Immature natural killer cell (primary cell): ENCODE data around the gene C1QL1. TPM values are rescaled to one million over a fixed set of nuclear protein-coding genes. Genes with fewer than 3 reads are reported as not detected.
"Not testable (repeated sequence)": the region's sequence is repeated elsewhere in the genome, so short reads cannot be mapped to it uniquely, and the experiment has no call there.

Experiments
- DNase-seq, 3 donors: peaks; one replicate each; pipeline ENCODE4 v3.0.0; 2022; ENCODE audit warnings: mixed read lengths in 1 of 3
- H3K27ac Mint-ChIP-seq, 6 donors: one replicate each; pipeline ENCODE4 v1.8.0; 2020; ENCODE audit warnings: mixed read lengths in 6 of 6, mild to moderate bottlenecking in 5 of 6, inconsistent platforms in 4 of 6, moderate library complexity in 3 of 6
- H3K27me3 Mint-ChIP-seq, 3 donors: one replicate each; pipeline ENCODE4 v1.8.0; 2020 to 2021; ENCODE audit warnings: low read depth in 3 of 3, mild to moderate bottlenecking in 3 of 3, mixed read lengths in 3 of 3, moderate library complexity in 3 of 3, inconsistent platforms in 1 of 3
- H3K36me3 Mint-ChIP-seq, 3 donors: one replicate each; pipeline ENCODE4 v1.8.0; 2020; ENCODE audit warnings: mixed read lengths in 3 of 3, inconsistent platforms in 2 of 3, mild to moderate bottlenecking in 2 of 3
- H3K4me1 Mint-ChIP-seq, 2 donors: one replicate each; pipeline ENCODE4 v1.8.0; 2020; ENCODE audit warnings: inconsistent platforms in 2 of 2, mild to moderate bottlenecking in 2 of 2, mixed read lengths in 2 of 2, moderate library complexity in 1 of 2
- H3K4me3 Mint-ChIP-seq, 5 donors: one replicate each; pipeline ENCODE4 v1.8.0; 2020; ENCODE audit warnings: mild to moderate bottlenecking in 5 of 5, mixed read lengths in 5 of 5, inconsistent platforms in 3 of 5, moderate library complexity in 3 of 5
- H3K9me3 Mint-ChIP-seq, 6 donors: one replicate each; pipeline ENCODE4 v1.8.0; 2020; ENCODE audit warnings: mild to moderate bottlenecking in 6 of 6, mixed read lengths in 6 of 6, inconsistent platforms in 4 of 6, moderate library complexity in 3 of 6
- polyA plus RNA-seq, 3 donors: library from polyadenylated mRNA; unstranded; fragments of 300-500 nt; fragmentation: Illumina TruSeq; gene quantifications; one replicate each; pipeline ENCODE4 v1.2.3, GENCODE V29; 2021

C1QL1 gene
- polyA plus RNA-seq, 3 donors from 2014 or later: 0.20 TPM; not detected in 2

DNA sequence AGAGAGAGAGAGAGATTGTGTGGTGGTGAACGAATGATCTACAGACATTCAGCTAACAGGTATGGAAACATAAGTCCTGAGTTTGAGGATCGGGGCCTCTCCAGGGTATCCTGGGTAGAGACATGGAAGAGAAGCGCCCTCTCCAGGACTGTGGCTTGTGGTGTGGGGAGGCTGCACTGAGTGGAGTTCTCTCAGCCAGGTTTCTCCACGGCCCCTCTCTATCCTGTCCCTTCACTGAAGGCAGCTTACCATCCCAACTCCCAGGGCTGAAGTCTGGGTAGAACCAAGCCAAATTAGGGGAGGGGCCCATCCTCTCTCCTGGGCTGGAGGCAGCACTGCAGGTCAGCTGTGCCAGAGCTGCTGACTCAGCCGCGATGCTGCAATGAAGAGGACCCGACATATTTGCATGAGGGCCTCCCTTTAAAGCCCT is 6.2 kb downstream of the C1QL1 start:
- H3K27me3 Mint-ChIP-seq: peaks cover 31 to 40% (median 32%) of the 10 kb centered on the region in 3 donors

GRCh38 chr17:44960691-44961090 is 7.4 kb downstream of the C1QL1 start:
- Mint-ChIP-seq H3K27me3 (peaks cover 25 to 32% (median 26%) of the 10 kb centered on the region in 3 donors), H3K36me3 (no peaks in the 10 kb centered on the region), H3K4me1 (peaks cover 1% of the 10 kb centered on the region in 2 donors), H3K4me3 (no peak overlapping the region), H3K27ac (no peak overlapping the region), H3K9me3 (no peaks in the 10 kb centered on the region)
- no peak for DNase-seq

More for the DNA sequence above, 6.2 kb downstream of the C1QL1 start:
- peaks cover 6% of the 10 kb centered on the region in 2 donors for H3K4me1 Mint-ChIP-seq
- no peak overlapping the region for H3K4me3 Mint-ChIP-seq
- DNase-seq: no peak
- no peak overlapping the region for H3K27ac Mint-ChIP-seq
- peaks cover 0 to 2% (median 0%) of the 10 kb centered on the region in 6 donors for H3K9me3 Mint-ChIP-seq
- H3K36me3 Mint-ChIP-seq: no peaks in the 10 kb centered on the region

GRCh38 chr17:44959821-44960531 is 8.1 kb downstream of the C1QL1 start:
- no peaks in the 10 kb centered on the region for H3K36me3 Mint-ChIP-seq
- H3K9me3 Mint-ChIP-seq: no peaks in the 10 kb centered on the region
- peaks cover 0 to 1% of the 10 kb centered on the region in 2 donors for H3K4me1 Mint-ChIP-seq
- DNase-seq: no peak
- H3K4me3 Mint-ChIP-seq: no peak overlapping the region
- no peak overlapping the region for H3K27ac Mint-ChIP-seq
- H3K27me3 Mint-ChIP-seq: peaks cover 24 to 27% (median 25%) of the 10 kb centered on the region in 3 donors

DNA sequence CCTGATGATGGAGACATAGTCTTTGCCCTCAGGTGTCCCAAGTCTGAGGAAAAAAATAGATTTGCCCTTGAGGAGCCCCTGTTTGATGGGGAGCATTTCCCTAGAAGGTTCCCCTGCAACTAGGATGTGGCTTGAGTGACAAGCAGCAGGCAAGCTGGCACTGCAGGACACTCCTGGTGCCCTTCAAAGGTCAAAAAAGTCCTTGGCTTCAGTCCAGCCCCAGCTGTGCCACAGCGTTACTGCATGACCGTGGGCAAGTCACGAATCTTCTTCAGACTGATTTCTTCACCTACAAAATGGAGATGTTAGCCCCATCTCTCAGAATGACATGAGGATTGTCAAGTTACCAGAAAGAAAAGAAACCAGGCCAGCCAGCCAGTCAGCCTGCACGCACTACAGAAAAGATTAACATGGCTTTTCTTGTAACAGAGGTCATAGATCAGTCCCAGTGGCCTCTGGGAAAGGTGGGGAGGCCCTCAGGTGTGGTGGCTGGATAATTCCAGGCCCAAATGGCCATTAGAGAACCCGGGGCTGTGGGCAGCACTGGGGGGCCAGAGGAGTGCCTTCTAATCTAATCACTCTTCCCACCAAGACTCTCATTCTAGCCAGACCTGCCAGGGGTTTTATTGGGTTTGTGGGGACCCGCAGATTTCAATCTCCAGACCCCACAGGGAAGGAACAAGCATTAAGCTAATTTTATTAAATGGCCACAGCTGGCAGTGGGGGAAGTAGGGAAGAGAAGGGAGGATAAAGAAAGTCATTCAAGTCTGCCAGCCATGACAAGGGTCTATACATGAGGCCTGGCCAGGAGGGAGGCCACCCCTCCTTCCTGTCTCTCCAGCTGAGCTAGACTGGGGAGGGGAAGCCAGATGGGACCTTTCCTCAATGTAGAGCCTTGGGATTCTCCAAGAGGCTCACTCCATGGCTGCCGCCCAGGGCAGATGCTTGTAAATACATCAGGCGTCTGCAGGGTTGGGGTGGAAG is 10.8 kb downstream of the C1QL1 start:
- peaks cover 4 to 17% (median 9%) of the 10 kb centered on the region in 3 donors for H3K27me3 Mint-ChIP-seq
- no peak overlapping the region for H3K27ac Mint-ChIP-seq

DNA sequence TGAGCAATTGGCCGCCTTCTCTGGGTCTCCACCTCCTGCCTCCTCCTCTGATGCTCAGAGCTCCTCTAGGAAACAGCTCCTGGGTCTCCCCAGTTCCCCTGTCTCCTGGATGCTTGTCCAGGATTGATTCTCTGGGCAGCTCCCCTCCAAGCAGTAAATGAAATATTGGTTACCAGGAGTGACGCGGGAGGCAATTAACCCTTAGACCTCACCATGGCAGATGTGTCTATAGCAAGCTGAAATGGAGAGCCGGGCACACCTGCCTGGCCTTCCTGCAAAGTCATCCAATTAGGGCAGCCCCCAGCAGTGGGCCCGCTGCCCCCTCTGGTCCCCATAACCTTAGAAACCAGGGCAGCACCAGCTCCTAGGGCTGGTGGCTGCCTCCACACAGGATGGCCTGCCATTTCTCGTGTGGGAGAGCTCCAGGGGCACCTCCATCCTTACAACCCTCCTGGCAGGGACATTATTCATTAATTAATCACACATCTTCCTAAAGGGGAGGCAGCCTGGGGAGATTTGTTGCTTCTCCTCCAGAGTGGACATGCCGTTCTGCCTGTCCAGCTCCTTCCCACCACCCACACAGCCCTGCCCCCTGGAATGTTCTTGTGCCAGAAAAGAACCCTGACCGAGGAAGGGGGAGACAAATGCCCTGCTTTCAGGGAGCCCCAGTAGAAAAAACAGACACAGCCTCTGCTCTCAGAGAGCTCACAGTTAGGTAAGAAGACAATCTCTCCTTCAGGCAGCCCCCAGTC is 12.3 kb downstream of the C1QL1 start:
- no peaks in the 10 kb centered on the region for H3K36me3 Mint-ChIP-seq
- H3K4me3 Mint-ChIP-seq: no peak overlapping the region
- H3K27me3 Mint-ChIP-seq: peaks cover 4 to 15% (median 9%) of the 10 kb centered on the region in 3 donors
- no peak for DNase-seq
- no peaks in the 10 kb centered on the region for H3K9me3 Mint-ChIP-seq
- H3K4me1 Mint-ChIP-seq: peaks cover 0 to 1% of the 10 kb centered on the region in 2 donors
- no peak overlapping the region for H3K27ac Mint-ChIP-seq

More for the DNA sequence above, 10.8 kb downstream of the C1QL1 start:
- Mint-ChIP-seq H3K36me3 (no peaks in the 10 kb centered on the region), H3K4me3 (no peak overlapping the region), H3K4me1 (peaks cover 0 to 1% of the 10 kb centered on the region in 2 donors), H3K9me3 (no peaks in the 10 kb centered on the region)
- DNase-seq: no peak

- peaks cover 7 to 9% of the 10 kb centered on the region in 2 donors for H3K4me1 Mint-ChIP-seq
- H3K9me3 Mint-ChIP-seq: no peaks in the 10 kb centered on the region
- H3K27ac Mint-ChIP-seq: no peak overlapping the region
- no peak for DNase-seq
- H3K36me3 Mint-ChIP-seq: no peaks in the 10 kb centered on the region
- peaks cover 2 to 7% (median 6%) of the 10 kb centered on the region in 3 donors for H3K27me3 Mint-ChIP-seq
- no peak overlapping the region for H3K4me3 Mint-ChIP-seq
Observed at GRCh38 chr17:44952946-44953475, 15.1 kb downstream of the C1QL1 start.

DNA sequence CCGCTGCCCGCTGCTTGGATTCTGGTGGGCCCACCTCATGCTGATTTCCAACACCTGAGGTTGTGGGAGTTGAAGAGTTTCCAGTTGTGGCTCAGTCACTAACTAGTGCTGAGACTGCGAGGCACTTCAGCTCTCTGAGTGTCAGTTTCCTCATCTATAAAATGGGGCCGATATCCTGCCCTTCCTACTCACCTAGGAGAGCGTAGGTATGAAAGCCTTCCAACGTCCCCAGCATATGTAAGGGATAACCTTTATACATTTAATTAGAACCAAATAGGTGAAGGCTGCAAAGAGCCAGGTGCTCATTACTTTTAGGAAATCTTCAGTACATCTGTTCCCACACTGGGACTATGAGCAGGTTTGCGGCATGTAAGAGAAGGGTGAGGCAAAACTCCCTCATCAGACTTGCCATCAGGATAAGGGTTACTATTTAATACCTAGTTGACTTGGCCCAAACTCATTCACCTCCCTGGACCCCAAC is 19.7 kb downstream of the C1QL1 start:
- Mint-ChIP-seq H3K4me1 (peaks cover 14 to 22% of the 10 kb centered on the region in 2 donors), H3K4me3 (peak overlapping the region; percentile 93 to 97 (median 95)), H3K27me3 (peaks cover 4 to 8% (median 5%) of the 10 kb centered on the region in 3 donors), H3K36me3 (no peaks in the 10 kb centered on the region), H3K9me3 (no peaks in the 10 kb centered on the region), H3K27ac (peak overlapping the region; percentile 89 to 98 (median 94))
- DNase-seq: no peak

- Mint-ChIP-seq H3K4me3 (peak within 1 kb of the TSS; percentile 93 to 97 (median 95)), H3K27me3 (peaks cover 4 to 6% (median 5%) of the 10 kb centered on the region in 3 donors), H3K27ac (peak within 1 kb of the TSS; percentile 89 to 98 (median 94)), H3K36me3 (no peaks in the 10 kb centered on the region), H3K4me1 (peaks cover 14 to 22% of the 10 kb centered on the region in 2 donors), H3K9me3 (no peaks in the 10 kb centered on the region)
- peak; percentile 86 to 88 (median 86) for DNase-seq
Observed at GRCh38 chr17:44947461-44948314, 20.4 kb downstream of the C1QL1 start, which contains the start of gene KIF18B. Gene KIF18B, minus strand, starts transcription at chr17:44947773. Its CDS starts 11,429 bp downstream, at chr17:44936344.

DNA sequence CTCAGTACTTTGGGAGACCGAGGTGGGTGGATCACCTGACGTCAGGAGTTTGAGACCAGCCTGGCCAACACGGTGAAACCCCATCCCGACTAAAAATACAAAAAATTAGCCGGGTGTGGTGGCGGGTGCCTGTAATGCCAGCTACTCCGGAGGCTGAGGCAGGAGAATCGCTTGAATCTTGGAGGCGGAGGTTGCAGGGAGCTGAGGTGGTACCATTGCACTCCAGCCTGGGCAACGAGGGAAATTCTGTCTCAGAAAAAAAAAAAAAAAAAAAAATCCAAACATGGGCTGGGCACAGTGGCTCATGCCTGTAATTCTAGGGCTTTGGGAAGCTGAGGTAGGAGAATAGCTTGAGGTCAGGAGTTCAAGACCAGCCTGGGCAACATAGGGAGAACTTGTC is 22.5 kb downstream of the C1QL1 start:
- not testable (repeated sequence) for DNase-seq, H3K9me3 Mint-ChIP-seq, H3K27me3 Mint-ChIP-seq, H3K27ac Mint-ChIP-seq, H3K36me3 Mint-ChIP-seq
- Mint-ChIP-seq H3K4me1 (peaks cover 14 to 22% of the 10 kb centered on the region in 2 donors), H3K4me3 (peak overlapping the region in 1 of 5 donors; percentile 26)

DNA sequence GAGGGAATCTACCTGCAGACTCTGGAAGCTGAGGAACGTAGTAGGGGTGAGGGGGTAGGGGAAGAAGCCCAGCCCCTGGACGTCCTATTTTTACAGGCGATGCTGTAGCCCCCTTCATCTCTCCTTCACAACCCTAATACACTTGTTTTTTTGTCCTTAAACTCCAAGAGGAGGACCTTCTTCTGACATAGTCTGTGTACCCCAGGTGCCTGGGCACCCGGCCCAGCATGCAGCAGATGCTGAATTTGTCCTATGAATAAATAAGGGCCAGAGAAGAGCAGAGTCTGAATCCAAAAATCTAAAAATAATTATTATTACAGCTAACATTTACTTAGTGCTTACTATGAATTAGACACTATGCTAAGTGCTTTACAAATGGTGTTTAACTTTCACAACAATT is 25.6 kb downstream of the C1QL1 start:
- Mint-ChIP-seq H3K9me3 (no peaks in the 10 kb centered on the region), H3K36me3 (peaks cover 0 to 8% (median 0%) of the 10 kb centered on the region in 3 donors), H3K27me3 (peaks cover under 1 to 3% (median 3%) of the 10 kb centered on the region in 3 donors), H3K4me3 (no peak overlapping the region), H3K27ac (peak overlapping the region in 1 of 6 donors; percentile 4), H3K4me1 (peaks cover 4 to 7% of the 10 kb centered on the region in 2 donors)
- DNase-seq: no peak

DNA sequence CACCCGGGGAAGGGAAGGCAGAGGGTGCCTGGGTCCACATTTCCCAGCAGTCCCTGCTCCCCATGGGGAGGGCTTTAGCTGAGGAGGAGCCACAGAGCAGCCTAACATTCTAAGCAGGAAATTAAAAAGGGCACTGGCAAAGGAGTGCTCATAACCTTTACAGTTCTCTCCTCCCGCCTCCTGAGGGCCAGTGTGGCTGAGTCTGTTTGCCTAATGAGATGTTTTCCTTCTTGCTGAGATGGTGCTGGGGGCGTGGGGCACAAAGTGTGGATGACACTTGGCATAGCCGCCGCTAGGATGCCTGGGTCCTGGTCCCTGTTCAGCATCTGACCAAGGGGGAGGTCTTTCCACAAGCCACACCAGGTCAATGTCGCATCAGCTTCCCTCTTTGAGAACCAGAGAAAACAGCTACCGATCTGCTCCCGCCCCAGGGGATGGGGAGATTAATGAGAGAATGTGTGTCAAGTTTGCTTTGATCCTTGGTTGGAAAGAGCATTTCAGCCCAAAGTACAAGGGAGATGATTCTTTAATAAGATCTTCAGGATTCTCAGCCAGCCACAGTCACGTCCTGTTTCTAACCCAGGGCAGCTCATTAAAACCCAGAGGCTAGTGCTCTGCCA is 26.3 kb downstream of the C1QL1 start:
- peak overlapping the region in 1 of 6 donors; percentile 4 for H3K27ac Mint-ChIP-seq
- H3K27me3 Mint-ChIP-seq: peaks cover 0 to 3% (median 2%) of the 10 kb centered on the region in 3 donors
- no peak overlapping the region for H3K4me3 Mint-ChIP-seq
- H3K9me3 Mint-ChIP-seq: no peaks in the 10 kb centered on the region
- H3K4me1 Mint-ChIP-seq: peaks cover 4 to 6% of the 10 kb centered on the region in 2 donors
- H3K36me3 Mint-ChIP-seq: peaks cover 0 to 8% (median 0%) of the 10 kb centered on the region in 3 donors
- no peak for DNase-seq

GRCh38 chr17:44940768-44941167 is 27.3 kb downstream of the C1QL1 start:
- H3K27ac Mint-ChIP-seq: no peak overlapping the region
- H3K4me3 Mint-ChIP-seq: no peak overlapping the region
- H3K36me3 Mint-ChIP-seq: peaks cover 0 to 8% (median 0%) of the 10 kb centered on the region in 3 donors
- DNase-seq: no peak
- H3K9me3 Mint-ChIP-seq: no peaks in the 10 kb centered on the region
- H3K27me3 Mint-ChIP-seq: peaks cover 0 to 3% (median 2%) of the 10 kb centered on the region in 3 donors
- no peaks in the 10 kb centered on the region for H3K4me1 Mint-ChIP-seq
